Amniotic stem cell (primary cell): ENCODE results near the gene CRK.
"Not testable (repeated sequence)": the region's sequence is repeated elsewhere in the genome, so short reads cannot be mapped to it uniquely, and the experiment has no call there.

ENCODE experiments used
- DNase-seq: peaks from one replicate; lab custom pipeline; 2025; lab: John Stamatoyannopoulos, UW

The CRK gene

DNA sequence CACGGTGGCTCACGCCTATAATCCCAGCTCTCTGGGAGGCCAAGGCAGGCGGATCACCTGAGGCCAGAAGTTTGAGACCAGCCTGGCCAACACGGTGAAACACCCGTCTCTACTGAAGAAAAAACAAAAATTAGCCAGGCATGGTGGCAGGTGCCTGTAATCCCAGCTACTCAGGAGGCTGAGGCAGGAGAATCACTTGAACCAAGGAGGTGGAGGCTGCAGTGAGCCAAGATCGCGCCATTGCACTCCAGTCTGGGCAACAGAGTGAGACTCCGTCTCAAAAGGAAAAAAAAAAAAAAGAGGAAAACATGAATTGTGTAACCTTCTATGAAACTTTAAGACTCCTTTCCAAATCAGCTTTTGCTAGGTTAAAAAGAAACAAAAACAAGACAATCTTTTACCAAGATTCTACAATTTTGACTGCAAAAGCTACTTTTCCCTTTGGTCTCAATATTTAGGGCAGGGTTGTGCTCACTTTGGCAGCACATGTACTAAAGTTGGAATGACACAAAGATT, 69.3 kb downstream of the CRK start:
- not testable (repeated sequence) for DNase-seq

DNA sequence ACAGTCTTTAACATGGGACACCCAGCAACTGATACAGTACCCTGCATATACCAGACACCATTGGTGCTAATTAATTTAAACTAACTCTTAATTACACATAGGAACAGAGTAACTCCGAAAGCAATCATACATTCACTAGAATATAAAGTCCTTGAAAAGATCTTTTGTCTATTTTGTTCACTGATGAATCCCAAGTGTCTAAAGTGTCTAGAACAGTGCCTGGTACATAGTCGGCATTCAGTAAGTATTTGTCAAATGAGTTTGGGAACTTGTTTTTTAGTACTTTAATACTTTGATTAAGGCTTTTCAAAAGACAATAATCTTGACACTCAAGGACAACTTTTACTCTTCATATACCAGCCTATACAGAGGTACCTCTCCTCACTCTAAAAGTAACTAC, 69.8 kb downstream of the CRK start:
- no peak for DNase-seq

DNA sequence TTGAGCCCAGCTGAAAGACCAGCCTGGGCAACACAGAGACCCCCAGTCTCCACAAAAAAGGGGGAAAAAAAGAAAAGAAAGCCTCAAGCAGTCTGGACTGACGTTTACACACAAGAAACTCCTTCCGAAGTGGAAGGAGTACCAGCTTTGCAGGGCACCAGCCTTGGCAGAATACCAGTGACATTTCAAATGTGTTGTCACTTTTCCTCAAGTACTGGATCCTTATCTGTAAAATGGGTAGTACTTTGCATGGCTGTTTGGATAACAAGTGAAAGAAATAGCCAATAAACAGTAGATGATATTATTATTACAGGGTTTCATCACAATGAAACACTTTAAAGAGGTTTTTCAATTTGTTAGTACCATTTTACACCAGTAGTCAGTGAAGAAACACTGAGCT, 70.2 kb downstream of the CRK start:
- no peak for DNase-seq

DNA sequence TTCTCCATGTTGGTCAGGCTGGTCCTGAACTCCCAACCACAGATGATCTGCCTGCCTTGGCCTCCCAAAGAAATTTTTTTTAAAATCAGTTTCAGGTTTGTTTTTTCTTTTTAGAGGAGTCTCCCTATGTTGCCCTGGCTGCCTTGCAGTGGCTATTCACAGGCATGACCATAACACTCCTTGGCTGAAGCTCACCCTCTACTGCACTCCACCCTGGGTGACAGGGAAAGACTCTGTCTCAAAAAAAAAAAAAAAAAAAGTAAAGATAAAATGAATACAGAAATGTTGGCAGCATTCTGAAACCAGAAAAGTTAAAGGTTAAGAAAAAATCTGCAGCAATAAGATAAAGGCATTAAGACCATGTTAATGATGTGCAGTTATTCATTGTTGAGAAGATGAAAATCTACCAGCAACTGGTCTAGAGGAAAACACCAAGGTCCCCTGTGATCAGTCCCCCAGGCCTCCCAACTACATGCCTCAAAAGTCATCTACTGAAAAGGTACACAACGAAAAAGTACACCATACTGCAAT, 71.1 kb downstream of the CRK start:
- DNase-seq: no peak

DNA sequence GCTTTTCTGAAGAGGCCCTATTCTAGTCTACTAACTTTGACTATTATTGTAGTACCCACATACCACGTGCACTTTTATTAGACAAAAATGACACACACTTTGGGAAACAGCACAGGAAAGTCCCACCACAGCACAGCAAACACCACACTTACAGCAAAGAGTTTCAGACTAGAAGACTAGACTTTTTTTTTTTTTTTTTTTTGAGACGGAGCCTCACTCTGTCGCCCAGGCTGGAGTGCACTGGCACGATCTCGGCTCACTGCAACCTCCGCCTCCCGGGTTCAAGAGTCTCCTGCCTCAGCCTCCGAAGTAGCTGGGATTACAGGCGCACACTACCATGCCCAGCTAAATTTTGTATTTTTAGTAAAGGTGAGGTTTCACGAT, 76.1 kb downstream of the CRK start:
- no peak for DNase-seq

DNA sequence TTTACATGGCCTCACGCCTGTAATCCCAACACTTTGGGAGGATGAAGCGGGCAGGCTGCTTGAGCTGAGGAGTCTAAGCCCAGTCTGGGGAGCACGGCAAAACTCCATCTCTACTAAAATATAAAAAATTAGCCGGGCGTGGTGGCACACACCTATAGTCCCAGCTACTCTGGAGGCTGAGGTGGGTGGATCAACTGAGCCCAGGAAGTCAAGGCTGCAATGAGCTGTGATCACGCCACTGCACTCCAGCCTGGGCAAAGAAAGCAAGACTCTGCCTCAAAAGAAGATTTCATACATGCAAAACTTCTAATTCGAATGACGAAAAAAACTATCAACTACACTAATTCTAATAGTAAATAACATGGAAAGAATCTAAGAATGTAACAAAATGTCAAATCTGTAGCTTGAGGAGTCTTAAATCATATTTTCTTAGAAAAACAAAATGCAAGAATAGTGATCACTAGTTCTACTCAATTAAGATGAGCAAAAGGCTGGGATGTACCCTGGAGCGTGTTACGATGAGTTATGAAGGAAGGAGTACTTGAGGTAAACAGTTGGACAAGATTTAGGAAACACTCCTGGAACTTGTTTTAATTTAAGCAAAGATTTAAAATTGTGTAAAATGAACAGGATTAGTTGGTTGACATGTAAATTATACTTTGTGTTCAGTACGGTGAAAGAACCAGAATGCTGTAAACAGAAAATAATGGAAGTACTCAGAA, 76.7 kb downstream of the CRK start:
- no peak for DNase-seq

DNA sequence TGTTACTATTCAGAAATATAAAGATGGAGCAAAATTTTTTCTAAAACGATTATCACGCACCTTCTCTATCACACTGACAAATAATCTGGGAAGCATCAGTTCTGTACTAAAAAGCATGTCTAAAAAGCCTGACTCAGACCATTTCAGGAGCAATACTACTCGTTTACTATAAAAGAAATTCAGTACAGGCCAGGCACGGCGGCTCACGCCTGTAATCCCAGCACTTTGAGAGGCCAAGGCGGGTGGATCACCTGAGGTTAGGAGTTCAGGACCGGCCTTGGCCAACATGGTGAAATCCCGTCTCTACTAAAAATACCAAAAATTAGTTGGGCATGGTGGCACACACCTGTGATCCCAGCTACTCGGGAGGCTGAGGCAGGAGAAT, 77.6 kb downstream of the CRK start:
- not testable (repeated sequence) for DNase-seq

DNA sequence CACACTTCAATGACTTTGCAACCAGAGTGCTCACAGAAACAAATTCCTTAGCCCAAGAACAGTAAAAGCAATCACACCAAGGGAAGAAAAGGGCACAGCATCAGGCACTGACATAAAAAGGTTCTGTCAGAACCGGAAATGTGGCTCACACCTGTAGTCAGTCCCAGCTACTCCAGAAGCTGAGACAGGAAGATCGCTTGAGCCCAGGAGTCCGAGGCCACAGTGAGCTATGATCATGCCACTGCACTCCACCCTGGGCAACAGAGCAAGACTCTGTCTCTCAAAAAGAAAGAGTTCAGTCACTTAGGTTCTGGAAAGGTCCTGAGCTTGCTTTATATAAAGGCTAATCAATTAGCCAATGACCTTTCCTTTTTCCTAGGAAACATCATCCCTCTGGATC, 78.7 kb downstream of the CRK start:
- no peak for DNase-seq

DNA sequence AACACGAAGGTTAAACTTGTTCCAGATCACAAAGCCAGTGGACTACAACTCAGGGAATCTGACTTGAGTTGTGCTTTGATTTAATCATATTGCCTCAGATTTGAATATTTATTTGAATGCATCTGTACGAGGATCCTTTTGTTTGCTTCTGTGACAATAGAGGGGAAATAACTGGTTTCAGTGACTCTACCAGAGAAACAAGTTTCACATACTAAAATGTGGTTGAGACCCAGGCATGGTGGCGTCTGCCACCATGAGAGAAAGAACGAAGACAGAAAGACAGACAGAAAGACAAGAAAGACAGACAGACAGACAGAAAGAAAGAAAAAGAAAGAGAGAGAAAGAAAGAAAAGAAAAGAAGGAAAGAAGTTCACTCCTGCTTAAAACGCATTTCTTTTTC, 80.0 kb downstream of the CRK start:
- no peak for DNase-seq

DNA sequence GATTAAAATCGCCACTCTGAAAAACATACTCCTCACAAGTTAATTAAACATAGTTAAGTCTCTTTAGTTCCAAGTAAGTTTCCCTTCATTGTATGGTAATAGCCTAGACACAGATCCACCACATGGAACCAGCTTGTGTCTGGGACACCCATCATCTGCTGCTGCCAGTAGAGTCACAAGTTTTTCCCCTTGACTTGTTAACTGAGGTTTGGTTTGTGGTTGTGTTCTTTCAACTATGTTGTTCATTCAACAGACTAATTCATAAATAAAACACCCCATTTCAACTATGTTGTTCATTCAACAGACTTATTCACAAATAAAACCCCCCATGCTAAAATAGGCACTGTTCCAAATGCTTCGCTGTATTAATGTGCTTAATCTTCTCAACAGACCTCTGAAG, 80.4 kb downstream of the CRK start:
- no peak for DNase-seq

DNA sequence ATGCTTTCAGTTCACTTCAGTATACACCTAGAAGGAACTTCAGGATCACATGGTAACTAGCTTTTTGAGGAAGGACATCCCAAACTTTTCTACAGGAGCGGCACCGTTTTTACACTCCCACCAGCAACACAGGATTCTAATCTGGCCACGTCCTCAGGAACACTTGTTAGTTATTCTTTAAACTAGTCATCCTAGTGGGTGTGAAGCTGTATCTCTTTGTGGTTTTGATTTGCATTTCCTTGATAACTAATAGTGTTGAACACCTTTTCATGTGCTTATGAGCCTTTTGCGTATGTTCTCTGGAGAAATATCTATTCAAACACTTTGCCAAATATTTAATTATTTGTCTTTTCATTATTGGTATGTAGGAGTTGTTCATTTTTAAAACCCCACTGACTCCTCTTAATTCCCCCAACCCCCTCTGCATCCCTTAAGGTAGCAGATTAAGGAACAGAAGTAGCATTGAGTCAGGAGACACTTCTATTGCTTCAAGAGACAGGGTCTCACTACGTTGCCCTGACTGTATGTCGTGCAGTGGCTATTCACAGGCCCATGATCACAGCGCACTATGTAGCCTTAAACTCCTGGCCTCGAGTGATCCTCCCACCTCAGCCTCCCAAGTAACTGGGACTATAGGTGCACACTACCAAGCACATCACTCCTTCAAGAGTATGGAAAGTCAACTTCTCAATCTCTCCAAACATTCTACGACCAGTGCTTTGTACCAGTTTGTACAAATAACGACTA, 81.4 kb downstream of the CRK start:
- no peak for DNase-seq

DNA sequence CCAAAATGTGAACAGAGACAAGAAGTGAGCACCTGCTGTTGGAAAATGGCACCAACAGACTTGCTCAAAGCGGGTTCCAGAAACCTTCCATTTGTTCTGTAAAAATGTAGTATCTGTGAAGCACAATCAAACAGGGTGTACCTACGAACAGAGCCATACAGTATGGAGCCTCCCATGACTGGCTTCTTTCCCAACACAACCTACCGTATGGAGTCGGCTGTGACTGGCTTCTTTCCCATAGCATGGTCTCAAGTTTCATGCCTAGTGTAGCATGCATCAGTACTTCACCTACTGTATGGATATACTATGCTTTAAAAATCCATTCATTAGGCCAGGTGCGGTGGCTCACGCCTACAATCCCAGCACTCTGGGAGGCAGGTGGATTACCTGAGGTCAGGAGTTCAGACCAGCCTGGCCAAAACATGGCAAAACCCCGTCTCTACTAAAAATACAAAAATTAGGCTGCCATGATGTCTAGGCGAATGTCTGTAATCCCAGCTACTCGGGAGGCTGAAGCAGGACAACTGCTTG, 82.3 kb downstream of the CRK start:
- no peak for DNase-seq

DNA sequence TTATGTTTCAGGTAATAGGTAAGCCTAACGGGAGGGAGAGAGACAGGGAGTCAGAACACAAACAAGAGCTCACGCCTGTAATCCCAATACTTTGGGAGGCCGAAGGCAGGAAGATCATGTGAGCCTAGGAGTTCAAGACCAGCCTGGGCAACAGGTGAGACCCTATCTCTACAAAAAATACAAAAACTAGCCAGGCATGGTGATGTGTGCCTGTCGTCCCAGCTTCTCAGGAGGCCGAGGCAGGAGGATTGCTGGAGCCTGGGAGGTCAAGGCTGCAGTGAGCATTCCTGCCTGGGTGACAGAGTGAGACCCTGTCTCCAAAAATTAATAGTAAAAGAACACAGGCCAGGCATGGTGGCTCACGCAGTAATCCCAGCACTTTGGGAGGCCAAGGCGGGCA, 83.4 kb downstream of the CRK start:
- no peak for DNase-seq

DNA sequence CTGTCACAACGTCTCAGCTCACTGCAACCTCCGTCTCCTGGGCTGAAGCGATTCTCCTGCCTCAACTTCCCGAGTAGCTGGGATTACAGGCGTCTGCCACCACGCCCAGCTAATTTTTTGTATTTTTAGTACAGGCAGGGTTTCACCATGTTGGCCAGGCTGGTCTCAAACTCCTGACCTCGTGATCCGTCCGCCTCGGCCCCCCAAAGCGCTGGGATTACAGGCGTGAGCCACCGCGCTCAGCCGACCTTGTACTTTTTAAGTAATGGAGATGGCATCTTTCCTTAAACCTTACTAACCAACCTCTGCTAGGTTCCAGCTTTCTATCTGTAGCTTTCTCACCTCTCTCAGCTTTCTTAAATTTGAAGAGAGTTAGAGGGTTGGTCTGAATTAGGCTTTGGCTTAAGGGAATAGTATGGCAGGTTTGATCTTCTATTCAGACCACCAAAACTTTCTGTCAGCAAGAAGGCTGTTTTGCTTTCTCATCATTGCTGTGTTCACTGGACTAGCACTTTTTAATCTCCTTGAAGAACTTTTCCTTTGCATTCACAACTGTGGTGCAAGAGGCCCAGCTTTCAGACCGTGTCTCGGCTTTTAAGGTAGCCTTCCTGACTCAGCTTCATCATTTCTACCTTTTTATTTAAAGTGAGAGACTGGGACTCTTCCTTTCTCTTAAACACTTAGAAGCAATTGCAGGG, 84.0 kb downstream of the CRK start:
- DNase-seq: no peak
